Endodermal cell (in vitro differentiated cells): ENCODE measurements around the gene COL6A1. TPM values are rescaled to one million over a fixed set of nuclear protein-coding genes. Genes with fewer than 3 reads are reported as not detected.

ENCODE experiments used
- DNase-seq: peaks from one replicate; pipeline ENCODE4 v3.0.0-alpha.2; 2017
- H3K27ac ChIP-seq: 2 replicates; pipeline ENCODE4 v1.5.1; 2013; ENCODE audit warnings: mild to moderate bottlenecking, low read depth, low read length, moderate library complexity
- H3K27me3 ChIP-seq: 2 replicates; pipeline ENCODE4 v1.6.1; 2013; ENCODE audit warnings: mild to moderate bottlenecking, low read length, moderate library complexity; ENCODE audit not compliant: insufficient read depth, control insufficient read depth, poor library complexity, severe bottlenecking
- H3K36me3 ChIP-seq: 2 replicates; pipeline ENCODE4 v1.7.0; 2013; ENCODE audit warnings: mild to moderate bottlenecking, low read length, moderate library complexity; ENCODE audit not compliant: control insufficient read depth, insufficient read depth
- H3K4me1 ChIP-seq: one replicate; pipeline ENCODE4 v1.7.0; 2013; ENCODE audit warnings: low read length; ENCODE audit not compliant: control insufficient read depth, insufficient read depth
- H3K4me3 ChIP-seq: 2 replicates; pipeline ENCODE4 v1.5.1; 2013; ENCODE audit warnings: mild to moderate bottlenecking, low read length, moderate library complexity
- H3K9ac ChIP-seq: 2 replicates; pipeline ENCODE4 v1.6.1; 2013; ENCODE audit warnings: mild to moderate bottlenecking, low read length, moderate library complexity; ENCODE audit not compliant: poor library complexity, severe bottlenecking; ENCODE audit errors: extremely low read depth
- H3K9me3 ChIP-seq: 2 replicates; pipeline ENCODE4 v1.6.1; 2013; ENCODE audit warnings: mild to moderate bottlenecking, low read length, moderate library complexity; ENCODE audit not compliant: control insufficient read depth
- H3K27ac Mint-ChIP-seq: 2 replicates; pipeline ENCODE4 v1.8.0; 2020; ENCODE audit warnings: mixed read lengths
- H3K27me3 Mint-ChIP-seq: 2 replicates; pipeline ENCODE4 v1.8.0; 2021; ENCODE audit warnings: mild to moderate bottlenecking, mixed read lengths; ENCODE audit not compliant: insufficient read depth
- H3K36me3 Mint-ChIP-seq: 2 replicates; pipeline ENCODE4 v1.8.0; 2020; ENCODE audit warnings: low read depth, mixed read lengths
- H3K4me1 Mint-ChIP-seq: 2 replicates; pipeline ENCODE4 v1.8.0; 2020; ENCODE audit warnings: mixed read lengths
- H3K4me3 Mint-ChIP-seq: 2 replicates; pipeline ENCODE4 v1.8.0; 2020; ENCODE audit warnings: mild to moderate bottlenecking, moderate library complexity, mixed read lengths
- H3K9me3 Mint-ChIP-seq: 2 replicates; pipeline ENCODE4 v1.8.0; 2020; ENCODE audit warnings: mild to moderate bottlenecking, mixed read lengths
- WGBS, 2 experiments: methylation state at CpG; one replicate each; pipeline versions ENCODE4 v1.1.5 to v1.1.7; 2013; ENCODE audit warnings: missing lambda C conversion rate in 2 of 2, mixed read lengths in 1 of 2; ENCODE audit not compliant: insufficient coverage in 1 of 2, insufficient read length in 1 of 2; 5-methylcytosine and 5-hydroxymethylcytosine counted together
- total RNA-seq, 2 donors: library from RNA; stranded (reverse); fragmentation: NEBNext Ultra II Directional in 1 of 2; extraction: Animal tissue kit (Norgen Biotek cat#: 25700) in 1 of 2; gene quantifications; 2 replicates in 1 of 2; 3 replicates in 1 of 2; pipeline ENCODE4 v1.2.1, GENCODE V29; 2021
- TF ChIP-seq, protein P1 (sequence below): fragments of 200-600 bp; sonication (generic); conservative IDR thresholded peaks from 2 replicates; pipeline ENCODE4 v1.5.0; 2021; ENCODE audit warnings: antibody characterized with exemption, mild to moderate bottlenecking

Gene COL6A1
- total RNA-seq, 2 donors from 2014 or later = 232 to 407 TPM

DNA sequence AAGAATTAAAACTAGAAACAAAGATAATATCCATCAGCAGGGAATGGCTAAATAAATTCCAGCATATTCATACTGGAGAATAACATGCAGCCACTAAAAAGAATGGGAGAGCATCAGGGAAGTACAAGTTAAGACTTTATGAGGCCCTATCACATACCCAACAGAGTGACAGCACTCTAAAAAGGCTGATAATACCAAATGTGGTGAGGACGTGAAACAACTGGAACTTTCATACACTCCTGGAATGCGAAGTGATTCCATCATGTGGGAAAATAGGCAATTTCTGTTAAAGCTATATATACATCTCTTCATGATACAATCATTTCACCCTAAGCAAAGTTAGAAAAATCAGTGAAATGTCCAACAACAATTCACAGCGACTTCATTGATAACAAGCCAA, 42.6 kb downstream of the COL6A1 start:
- H3K27me3 ChIP-seq = no peaks in the 10 kb centered on the region
- H3K36me3 ChIP-seq = no peaks in the 10 kb centered on the region
- H3K4me3 Mint-ChIP-seq = no peak overlapping the region
- TF ChIP-seq, protein P1, sequence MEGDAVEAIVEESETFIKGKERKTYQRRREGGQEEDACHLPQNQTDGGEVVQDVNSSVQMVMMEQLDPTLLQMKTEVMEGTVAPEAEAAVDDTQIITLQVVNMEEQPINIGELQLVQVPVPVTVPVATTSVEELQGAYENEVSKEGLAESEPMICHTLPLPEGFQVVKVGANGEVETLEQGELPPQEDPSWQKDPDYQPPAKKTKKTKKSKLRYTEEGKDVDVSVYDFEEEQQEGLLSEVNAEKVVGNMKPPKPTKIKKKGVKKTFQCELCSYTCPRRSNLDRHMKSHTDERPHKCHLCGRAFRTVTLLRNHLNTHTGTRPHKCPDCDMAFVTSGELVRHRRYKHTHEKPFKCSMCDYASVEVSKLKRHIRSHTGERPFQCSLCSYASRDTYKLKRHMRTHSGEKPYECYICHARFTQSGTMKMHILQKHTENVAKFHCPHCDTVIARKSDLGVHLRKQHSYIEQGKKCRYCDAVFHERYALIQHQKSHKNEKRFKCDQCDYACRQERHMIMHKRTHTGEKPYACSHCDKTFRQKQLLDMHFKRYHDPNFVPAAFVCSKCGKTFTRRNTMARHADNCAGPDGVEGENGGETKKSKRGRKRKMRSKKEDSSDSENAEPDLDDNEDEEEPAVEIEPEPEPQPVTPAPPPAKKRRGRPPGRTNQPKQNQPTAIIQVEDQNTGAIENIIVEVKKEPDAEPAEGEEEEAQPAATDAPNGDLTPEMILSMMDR = no peak
- peaks cover 2% of the 10 kb centered on the region for H3K9me3 ChIP-seq
- H3K9me3 Mint-ChIP-seq = peaks cover 4% of the 10 kb centered on the region
- H3K4me3 ChIP-seq = no peak overlapping the region
- H3K36me3 Mint-ChIP-seq = no peaks in the 10 kb centered on the region
- peaks cover 12% of the 10 kb centered on the region for H3K4me1 Mint-ChIP-seq
- no peaks in the 10 kb centered on the region for H3K4me1 ChIP-seq
- 95 to 100% methylated on average over 1 to 3 of the region's 3 CpGs for WGBS, 2 experiments
- no peak overlapping the region for H3K27ac Mint-ChIP-seq
- no peak overlapping the region for H3K27ac ChIP-seq
- no peaks in the 10 kb centered on the region for H3K27me3 Mint-ChIP-seq
- no peak overlapping the region for H3K9ac ChIP-seq
- no peak for DNase-seq

DNA sequence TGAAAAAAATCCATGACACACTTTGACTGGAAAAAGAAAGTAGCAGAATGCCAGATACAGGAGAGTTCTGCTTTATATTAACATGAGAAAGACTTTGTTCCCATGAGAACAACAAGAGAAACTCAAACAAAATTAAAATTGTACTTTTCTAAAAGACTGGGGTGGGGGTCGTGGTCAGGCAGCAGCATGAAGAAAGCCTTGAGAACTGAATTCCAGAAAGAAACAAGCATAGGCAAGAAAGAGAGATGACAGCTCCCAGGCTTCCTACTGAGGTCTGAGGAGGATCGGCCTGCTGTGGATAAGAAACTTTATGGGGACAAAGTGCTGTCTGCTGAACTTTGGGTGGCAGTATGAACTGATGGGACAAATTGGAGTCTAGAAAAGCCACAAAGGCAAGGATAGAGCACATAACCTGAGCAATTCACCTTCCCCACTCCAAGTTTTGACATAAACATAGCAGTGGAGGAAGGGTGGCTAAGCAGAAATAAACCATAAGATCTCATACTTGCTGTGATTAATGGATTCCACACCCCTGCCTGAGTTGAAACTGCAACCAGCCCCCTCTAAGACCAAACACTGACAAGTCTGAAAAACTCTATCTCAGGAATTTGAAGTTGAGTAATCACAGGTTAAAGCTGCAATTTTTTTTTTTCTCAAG, 43.7 kb downstream of the COL6A1 start:
- 43 to 71% methylated on average over 2 of the region's 2 CpGs for WGBS, 2 experiments
- Mint-ChIP-seq H3K4me3 (no peak overlapping the region), H3K27me3 (peaks cover under 1% of the 10 kb centered on the region), H3K4me1 (peaks cover 12% of the 10 kb centered on the region), H3K36me3 (no peaks in the 10 kb centered on the region), H3K27ac (no peak overlapping the region), H3K9me3 (peaks cover 15% of the 10 kb centered on the region)
- Histone ChIP-seq H3K27ac (peak overlapping the region; percentile 50), H3K4me1 (no peaks in the 10 kb centered on the region), H3K9me3 (peaks cover 9% of the 10 kb centered on the region), H3K4me3 (no peak overlapping the region), H3K27me3 (no peaks in the 10 kb centered on the region), H3K36me3 (no peaks in the 10 kb centered on the region), H3K9ac (no peak overlapping the region)
- no peak for DNase-seq
- TF ChIP-seq, protein P1 = no peak

DNA sequence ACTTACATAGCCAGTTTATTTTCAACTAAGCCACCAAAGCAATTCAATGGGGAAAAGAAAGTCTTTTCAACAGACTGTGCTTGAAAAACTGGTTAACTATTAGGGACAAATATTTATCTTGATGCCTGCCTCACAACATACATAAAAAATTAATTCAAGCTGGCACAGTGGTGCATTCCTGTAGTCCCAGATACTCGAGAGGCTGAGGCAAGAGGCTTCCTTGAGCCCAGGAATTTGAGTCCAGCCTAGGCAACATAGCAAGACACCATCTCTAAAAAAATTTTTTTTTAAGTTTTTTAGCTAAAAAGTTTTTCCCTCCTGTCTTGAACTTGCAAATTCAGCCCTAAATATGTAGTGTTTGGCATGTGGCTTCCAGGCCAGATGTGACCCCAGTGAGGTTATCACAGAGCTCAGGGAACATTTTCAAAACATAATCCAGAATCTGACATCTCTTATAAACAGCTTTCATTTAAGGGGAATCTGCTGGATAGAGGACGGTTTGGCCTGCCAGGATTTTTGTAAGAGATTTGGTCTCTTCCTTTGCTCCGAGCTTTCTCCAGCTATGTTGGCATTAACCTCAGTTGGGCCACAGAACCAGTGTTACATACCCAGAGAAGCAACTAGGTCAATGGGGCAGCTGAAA, 46.4 kb downstream of the COL6A1 start:
- Histone ChIP-seq H3K9ac (no peak overlapping the region), H3K4me3 (no peak overlapping the region), H3K36me3 (no peaks in the 10 kb centered on the region), H3K9me3 (peaks cover 9% of the 10 kb centered on the region), H3K27ac (no peak overlapping the region), H3K4me1 (no peaks in the 10 kb centered on the region), H3K27me3 (no peaks in the 10 kb centered on the region)
- no peak for DNase-seq
- WGBS, 2 experiments = 84 to 93% methylated on average over 2 to 3 of the region's 3 CpGs
- TF ChIP-seq, protein P1 = no peak
- Mint-ChIP-seq H3K9me3 (peaks cover 18% of the 10 kb centered on the region), H3K27ac (no peak overlapping the region), H3K36me3 (no peaks in the 10 kb centered on the region), H3K4me1 (peaks cover 12% of the 10 kb centered on the region), H3K4me3 (no peak overlapping the region), H3K27me3 (peaks cover 3% of the 10 kb centered on the region)
